ENCODE data around the gene DHRS3. TPM values are rescaled to one million over a fixed set of nuclear protein-coding genes. Genes with fewer than 3 reads are reported as not detected.

Gene DHRS3
- total RNA-seq, 1 experiment from 2014 or later, result 54.5 TPM

DNA sequence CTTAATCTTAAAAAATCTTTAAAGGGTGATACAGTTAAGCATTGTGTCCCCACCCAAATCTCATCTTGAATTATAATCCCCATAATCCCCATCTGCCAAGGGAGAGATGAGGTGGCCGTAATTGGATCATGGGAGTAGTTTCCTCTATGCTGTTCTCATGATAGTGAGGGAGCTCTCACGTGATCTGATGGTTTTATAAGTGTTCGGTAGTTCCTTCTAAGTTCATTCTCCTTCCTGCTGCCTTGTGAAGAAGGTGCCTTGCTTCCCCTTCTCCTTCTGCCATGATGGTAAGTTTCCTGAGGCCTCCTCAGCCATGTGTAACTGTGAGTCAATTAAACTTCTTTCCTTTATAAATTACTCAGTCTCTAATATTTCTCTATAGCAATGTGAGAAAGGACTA is 10.7 kb downstream of the DHRS3 start:
- Histone ChIP-seq H2BK15ac (ENCODE audit: low read depth, low read length) (no peak overlapping the region), H2BK5ac (ENCODE audit: insufficient read length, low read length) (no peak overlapping the region), H4K8ac (replicated peaks; ENCODE audit: insufficient read length, low read depth, low read length) (no peak overlapping the region), H3K23me2 (ENCODE audit: insufficient read length, low read depth, low read length, poor library complexity, severe bottlenecking) (no peaks in the 10 kb centered on the region), H3K9ac (ENCODE audit: extremely low read depth, insufficient read length, low read length) (no peak overlapping the region), H2AFZ (ENCODE audit: low read length) (no peak overlapping the region), H3K14ac (ENCODE audit: insufficient read depth, low read length) (no peak overlapping the region), H2BK120ac (ENCODE audit: low read depth, low read length, poor library complexity, severe bottlenecking) (no peak overlapping the region), H3K27ac (ENCODE audit: insufficient read length, low read depth, low read length) (no peak overlapping the region), H2BK12ac (ENCODE audit: insufficient read length, low read depth, low read length) (no peak overlapping the region), H3K56ac (ENCODE audit: insufficient read length, low read depth, low read length) (no peak overlapping the region), H3K79me1 (ENCODE audit: insufficient read depth, low read depth, low read length, poor library complexity, severe bottlenecking) (no peaks in the 10 kb centered on the region), H3T11ph (ENCODE audit: low read length) (no peak overlapping the region), H4K91ac (ENCODE audit: insufficient read length, low read depth, low read length) (no peak overlapping the region), H3K79me2 (ENCODE audit: insufficient read depth, low read length) (no peaks in the 10 kb centered on the region), H3K27me3 (ENCODE audit: insufficient read depth, low read length) (no peaks in the 10 kb centered on the region), H2BK20ac (ENCODE audit: low read depth, low read length, poor library complexity, severe bottlenecking) (no peak overlapping the region), H4K20me1 (ENCODE audit: control insufficient read depth, insufficient read depth, insufficient read length) (no peaks in the 10 kb centered on the region), H3K4me1 (ENCODE audit: insufficient read depth, low read length) (no peaks in the 10 kb centered on the region; the same call in 1 of the 2 replicates), H3K9me3 (ENCODE audit: control insufficient read depth, low read depth, low read length) (no peaks in the 10 kb centered on the region), H3K4ac (ENCODE audit: low read depth, low read length) (no peak overlapping the region), H3K23ac (ENCODE audit: insufficient read length, low read depth, low read length) (no peak overlapping the region), H4K5ac (ENCODE audit: insufficient read length, low read depth, low read length) (no peak overlapping the region), H3K4me2 (ENCODE audit: insufficient read depth, insufficient read length, low read length) (no peak overlapping the region), H2AK5ac (ENCODE audit: insufficient read length, low read length) (no peak overlapping the region), H3K18ac (ENCODE audit: insufficient read length, low read depth, low read length) (no peak overlapping the region)
- no peaks in the 10 kb centered on the region for H3K27me3 Mint-ChIP-seq (ENCODE audit: low read depth)
- H3K27ac Mint-ChIP-seq, result no peak overlapping the region
- no peak for DNase-seq
- peaks cover 7 to 67% (median 64%) of the 10 kb centered on the region in 3 experiments for H3K36me3 Mint-ChIP-seq (ENCODE audit: insufficient read depth in 1 of 3, low read depth in 3 of 3)
- H3K4me1 Mint-ChIP-seq, result peaks cover 49 to 58% of the 10 kb centered on the region in 2 experiments
- H3K9me3 Mint-ChIP-seq, result peaks cover 8 to 10% of the 10 kb centered on the region in 2 experiments; a peak in 4 of 5 replicates
- no CpG with 5 or more reads among the region's 3 CpGs for WGBS (ENCODE audit: extremely low coverage, insufficient read length, low lambda C conversion rate)
- no peak overlapping the region for H3K4me3 Mint-ChIP-seq
- TF ChIP-seq, protein P1, sequence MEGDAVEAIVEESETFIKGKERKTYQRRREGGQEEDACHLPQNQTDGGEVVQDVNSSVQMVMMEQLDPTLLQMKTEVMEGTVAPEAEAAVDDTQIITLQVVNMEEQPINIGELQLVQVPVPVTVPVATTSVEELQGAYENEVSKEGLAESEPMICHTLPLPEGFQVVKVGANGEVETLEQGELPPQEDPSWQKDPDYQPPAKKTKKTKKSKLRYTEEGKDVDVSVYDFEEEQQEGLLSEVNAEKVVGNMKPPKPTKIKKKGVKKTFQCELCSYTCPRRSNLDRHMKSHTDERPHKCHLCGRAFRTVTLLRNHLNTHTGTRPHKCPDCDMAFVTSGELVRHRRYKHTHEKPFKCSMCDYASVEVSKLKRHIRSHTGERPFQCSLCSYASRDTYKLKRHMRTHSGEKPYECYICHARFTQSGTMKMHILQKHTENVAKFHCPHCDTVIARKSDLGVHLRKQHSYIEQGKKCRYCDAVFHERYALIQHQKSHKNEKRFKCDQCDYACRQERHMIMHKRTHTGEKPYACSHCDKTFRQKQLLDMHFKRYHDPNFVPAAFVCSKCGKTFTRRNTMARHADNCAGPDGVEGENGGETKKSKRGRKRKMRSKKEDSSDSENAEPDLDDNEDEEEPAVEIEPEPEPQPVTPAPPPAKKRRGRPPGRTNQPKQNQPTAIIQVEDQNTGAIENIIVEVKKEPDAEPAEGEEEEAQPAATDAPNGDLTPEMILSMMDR (conservative IDR thresholded peaks at IDR 0.05), result no peak

All from H9 (cell line).